ENCODE data around the gene TVP23A. TPM values are rescaled to one million over a fixed set of nuclear protein-coding genes. Genes with fewer than 3 reads are reported as not detected.

TVP23A gene
- 2.6 TPM for total RNA-seq

GRCh38 chr16:10817963-10818941 lies at the start of gene TVP23A:
TVP23A (minus strand) TSS chr16:10818794; CDS start chr16:10818493, 301 bp downstream.
- H3K4me3 ChIP-seq (ENCODE audit: low read length in 3 of 3) = no peak within 1 kb of the TSS
- H3K9me3 ChIP-seq (ENCODE audit: control insufficient read depth in 3 of 3, low read length in 3 of 3) = no peaks in the 10 kb centered on the region
- H3K4me1 ChIP-seq (ENCODE audit: control insufficient read depth in 3 of 3, insufficient read depth in 3 of 3, low read length in 3 of 3) = peaks cover 0 to 3% (median 0%) of the 10 kb centered on the region in 3 donors
- H3K27me3 ChIP-seq (ENCODE audit: control insufficient read depth in 3 of 3, insufficient read depth in 3 of 3, low read length in 3 of 3) = no peaks in the 10 kb centered on the region
- H3K36me3 ChIP-seq (ENCODE audit: control insufficient read depth in 3 of 3, insufficient read depth in 3 of 3, low read length in 3 of 3) = no peaks in the 10 kb centered on the region
- H3K27ac ChIP-seq (ENCODE audit: low read depth, low read length) = no peak within 1 kb of the TSS
- H3K9ac ChIP-seq (ENCODE audit: low read depth in 1 of 3, low read length in 3 of 3) = no peak within 1 kb of the TSS

- no peaks in the 10 kb centered on the region for H3K27me3 ChIP-seq (ENCODE audit: control insufficient read depth in 3 of 3, insufficient read depth in 3 of 3, low read length in 3 of 3)
- no peaks in the 10 kb centered on the region for H3K9me3 ChIP-seq (ENCODE audit: control insufficient read depth in 3 of 3, low read length in 3 of 3)
- H3K4me1 ChIP-seq (ENCODE audit: control insufficient read depth in 3 of 3, insufficient read depth in 3 of 3, low read length in 3 of 3) = peaks cover 23 to 32% (median 30%) of the 10 kb centered on the region in 3 donors
- peak overlapping the region in 1 of 3 donors; percentile 0 for H3K4me3 ChIP-seq (ENCODE audit: low read length in 3 of 3)
- H3K27ac ChIP-seq (ENCODE audit: low read depth, low read length) = peak overlapping the region; percentile 28
- H3K36me3 ChIP-seq (ENCODE audit: control insufficient read depth in 3 of 3, insufficient read depth in 3 of 3, low read length in 3 of 3) = no peaks in the 10 kb centered on the region
- H3K9ac ChIP-seq (ENCODE audit: low read depth in 1 of 3, low read length in 3 of 3) = no peak overlapping the region
These were observed 49.6 kb upstream of the TVP23A start for GRCh38 chr16:10868104-10868595.

- Histone ChIP-seq H3K27me3 (ENCODE audit: control insufficient read depth in 3 of 3, insufficient read depth in 3 of 3, low read length in 3 of 3) (no peaks in the 10 kb centered on the region), H3K4me1 (ENCODE audit: control insufficient read depth in 3 of 3, insufficient read depth in 3 of 3, low read length in 3 of 3) (peaks cover 23 to 32% (median 30%) of the 10 kb centered on the region in 3 donors), H3K9me3 (ENCODE audit: control insufficient read depth in 3 of 3, low read length in 3 of 3) (no peaks in the 10 kb centered on the region), H3K4me3 (ENCODE audit: low read length in 3 of 3) (no peak overlapping the region), H3K36me3 (ENCODE audit: control insufficient read depth in 3 of 3, insufficient read depth in 3 of 3, low read length in 3 of 3) (no peaks in the 10 kb centered on the region), H3K27ac (ENCODE audit: low read depth, low read length) (no peak overlapping the region), H3K9ac (ENCODE audit: low read depth in 1 of 3, low read length in 3 of 3) (no peak overlapping the region)
These were observed 48.6 kb upstream of the TVP23A start for GRCh38 chr16:10867199-10867598.

GRCh38 chr16:10865991-10866966 lies 47.7 kb upstream of the TVP23A start:
- Histone ChIP-seq H3K4me1 (ENCODE audit: control insufficient read depth in 3 of 3, insufficient read depth in 3 of 3, low read length in 3 of 3) (peaks cover 19 to 27% (median 27%) of the 10 kb centered on the region in 3 donors), H3K4me3 (ENCODE audit: low read length in 3 of 3) (no peak overlapping the region), H3K27ac (ENCODE audit: low read depth, low read length) (no peak overlapping the region), H3K9me3 (ENCODE audit: control insufficient read depth in 3 of 3, low read length in 3 of 3) (no peaks in the 10 kb centered on the region), H3K36me3 (ENCODE audit: control insufficient read depth in 3 of 3, insufficient read depth in 3 of 3, low read length in 3 of 3) (no peaks in the 10 kb centered on the region), H3K27me3 (ENCODE audit: control insufficient read depth in 3 of 3, insufficient read depth in 3 of 3, low read length in 3 of 3) (no peaks in the 10 kb centered on the region), H3K9ac (ENCODE audit: low read depth in 1 of 3, low read length in 3 of 3) (peak overlapping the region in 1 of 3 donors; percentile 16)

- Histone ChIP-seq H3K4me3 (ENCODE audit: low read length in 3 of 3) (no peak overlapping the region), H3K9ac (ENCODE audit: low read depth in 1 of 3, low read length in 3 of 3) (no peak overlapping the region), H3K27ac (ENCODE audit: low read depth, low read length) (no peak overlapping the region), H3K9me3 (ENCODE audit: control insufficient read depth in 3 of 3, low read length in 3 of 3) (no peaks in the 10 kb centered on the region), H3K36me3 (ENCODE audit: control insufficient read depth in 3 of 3, insufficient read depth in 3 of 3, low read length in 3 of 3) (no peaks in the 10 kb centered on the region), H3K4me1 (ENCODE audit: control insufficient read depth in 3 of 3, insufficient read depth in 3 of 3, low read length in 3 of 3) (peaks cover 0 to 8% (median 2%) of the 10 kb centered on the region in 3 donors), H3K27me3 (ENCODE audit: control insufficient read depth in 3 of 3, insufficient read depth in 3 of 3, low read length in 3 of 3) (no peaks in the 10 kb centered on the region)
These were observed 43.8 kb upstream of the TVP23A start for GRCh38 chr16:10862438-10862837.

GRCh38 chr16:10859658-10860057 lies 41.1 kb upstream of the TVP23A start:
- Histone ChIP-seq H3K9me3 (ENCODE audit: control insufficient read depth in 3 of 3, low read length in 3 of 3) (no peaks in the 10 kb centered on the region), H3K27ac (ENCODE audit: low read depth, low read length) (no peak overlapping the region), H3K4me3 (ENCODE audit: low read length in 3 of 3) (no peak overlapping the region), H3K36me3 (ENCODE audit: control insufficient read depth in 3 of 3, insufficient read depth in 3 of 3, low read length in 3 of 3) (no peaks in the 10 kb centered on the region), H3K4me1 (ENCODE audit: control insufficient read depth in 3 of 3, insufficient read depth in 3 of 3, low read length in 3 of 3) (no peaks in the 10 kb centered on the region), H3K9ac (ENCODE audit: low read depth in 1 of 3, low read length in 3 of 3) (no peak overlapping the region), H3K27me3 (ENCODE audit: control insufficient read depth in 3 of 3, insufficient read depth in 3 of 3, low read length in 3 of 3) (no peaks in the 10 kb centered on the region)

- no peaks in the 10 kb centered on the region for H3K36me3 ChIP-seq (ENCODE audit: control insufficient read depth in 3 of 3, insufficient read depth in 3 of 3, low read length in 3 of 3)
- H3K9ac ChIP-seq (ENCODE audit: low read depth in 1 of 3, low read length in 3 of 3) = no peak overlapping the region
- no peak overlapping the region for H3K27ac ChIP-seq (ENCODE audit: low read depth, low read length)
- H3K9me3 ChIP-seq (ENCODE audit: control insufficient read depth in 3 of 3, low read length in 3 of 3) = no peaks in the 10 kb centered on the region
- H3K4me3 ChIP-seq (ENCODE audit: low read length in 3 of 3) = no peak overlapping the region
- H3K27me3 ChIP-seq (ENCODE audit: control insufficient read depth in 3 of 3, insufficient read depth in 3 of 3, low read length in 3 of 3) = no peaks in the 10 kb centered on the region
- no peaks in the 10 kb centered on the region for H3K4me1 ChIP-seq (ENCODE audit: control insufficient read depth in 3 of 3, insufficient read depth in 3 of 3, low read length in 3 of 3)
These were observed 40.4 kb upstream of the TVP23A start for GRCh38 chr16:10859020-10859419.

GRCh38 chr16:10858203-10858602 lies 39.6 kb upstream of the TVP23A start:
- Histone ChIP-seq H3K27me3 (ENCODE audit: control insufficient read depth in 3 of 3, insufficient read depth in 3 of 3, low read length in 3 of 3) (no peaks in the 10 kb centered on the region), H3K4me3 (ENCODE audit: low read length in 3 of 3) (no peak overlapping the region), H3K4me1 (ENCODE audit: control insufficient read depth in 3 of 3, insufficient read depth in 3 of 3, low read length in 3 of 3) (no peaks in the 10 kb centered on the region), H3K27ac (ENCODE audit: low read depth, low read length) (no peak overlapping the region), H3K9me3 (ENCODE audit: control insufficient read depth in 3 of 3, low read length in 3 of 3) (no peaks in the 10 kb centered on the region), H3K9ac (ENCODE audit: low read depth in 1 of 3, low read length in 3 of 3) (no peak overlapping the region), H3K36me3 (ENCODE audit: control insufficient read depth in 3 of 3, insufficient read depth in 3 of 3, low read length in 3 of 3) (no peaks in the 10 kb centered on the region)

GRCh38 chr16:10856042-10856441 lies 37.4 kb upstream of the TVP23A start:
- Histone ChIP-seq H3K4me3 (ENCODE audit: low read length in 3 of 3) (no peak overlapping the region), H3K9ac (ENCODE audit: low read depth in 1 of 3, low read length in 3 of 3) (no peak overlapping the region), H3K27me3 (ENCODE audit: control insufficient read depth in 3 of 3, insufficient read depth in 3 of 3, low read length in 3 of 3) (no peaks in the 10 kb centered on the region), H3K36me3 (ENCODE audit: control insufficient read depth in 3 of 3, insufficient read depth in 3 of 3, low read length in 3 of 3) (no peaks in the 10 kb centered on the region), H3K27ac (ENCODE audit: low read depth, low read length) (no peak overlapping the region), H3K9me3 (ENCODE audit: control insufficient read depth in 3 of 3, low read length in 3 of 3) (no peaks in the 10 kb centered on the region), H3K4me1 (ENCODE audit: control insufficient read depth in 3 of 3, insufficient read depth in 3 of 3, low read length in 3 of 3) (no peaks in the 10 kb centered on the region)

All from skeletal muscle tissue (tissue), 4 donors.